H1 (cell line): ENCODE data around the gene CDK9.

ENCODE experiments used
- ATF2 ChIP-seq: IDR thresholded peaks from 2 replicates; pipeline ENCODE4 v1.6.1; 2012; ENCODE audit warnings: low read length, inconsistent platforms
- CBX8 ChIP-seq: fragments of 300-800, 300-1000 bp; sonication (generic); IDR thresholded peaks from 2 replicates; pipeline ENCODE4 v1.7.1; 2016; ENCODE audit warnings: low read depth, low read length, borderline replicate concordance
- CREB1 ChIP-seq: IDR thresholded peaks from 2 replicates; pipeline ENCODE4 v1.6.1; 2012; ENCODE audit warnings: inconsistent platforms
- EZH2 ChIP-seq: fragments of 200-600 bp; sonication (generic); IDR thresholded peaks from 2 replicates; pipeline ENCODE4 v1.7.1; 2012; ENCODE audit warnings: low read depth, mild to moderate bottlenecking, moderate library complexity, low read length, inconsistent platforms; ENCODE audit not compliant: severe bottlenecking
- KDM1A ChIP-seq: fragments of 200-600, 300-600 bp; sonication (generic); IDR thresholded peaks from 2 replicates; pipeline ENCODE4 v1.7.1; 2016; ENCODE audit warnings: mild to moderate bottlenecking, low read length, borderline replicate concordance
- POLR2A ChIP-seq, 2 experiments: IDR thresholded peaks; 1 replicate in 1 of 2; 2 replicates in 1 of 2; pipeline ENCODE4 v1.6.1; 2011; ENCODE audit warnings: low read depth in 2 of 2, low read length in 2 of 2, mild to moderate bottlenecking in 2 of 2; ENCODE audit errors: control extremely low read depth in 1 of 2
- POLR2AphosphoS5 ChIP-seq: IDR thresholded peaks from 2 replicates; pipeline ENCODE4 v1.6.1; 2011; ENCODE audit warnings: low read depth, low read length
- RBBP5 ChIP-seq: IDR thresholded peaks from 2 replicates; pipeline ENCODE4 v1.7.1; 2012; ENCODE audit warnings: low read depth, mild to moderate bottlenecking, inconsistent platforms, low read length, moderate library complexity, borderline replicate concordance
- SIN3A ChIP-seq, 2 experiments: IDR thresholded peaks in 1 of 2; conservative IDR thresholded peaks in 1 of 2; 2 replicates each; pipeline ENCODE4 v1.6.1; 2011 to 2012; ENCODE audit warnings: low read length in 2 of 2, improper control_type of control experiment in 1 of 2, low read depth in 1 of 2, mild to moderate bottlenecking in 1 of 2
- TF ChIP-seq, protein P1 (sequence below), 3 experiments: IDR thresholded peaks; 1 replicate in 2 of 3; 2 replicates in 1 of 3; pipeline versions ENCODE4 v1.5.1 to v1.6.1; 2011; ENCODE audit warnings: low read length in 3 of 3, mild to moderate bottlenecking in 3 of 3, inconsistent platforms in 2 of 3, low read depth in 1 of 3, moderate library complexity in 1 of 3; ENCODE audit not compliant: insufficient read depth in 1 of 3; ENCODE audit errors: control extremely low read depth in 1 of 3
- TF ChIP-seq, protein P2 (sequence below): IDR thresholded peaks from 2 replicates; pipeline ENCODE4 v1.6.1; 2012; ENCODE audit warnings: inconsistent platforms

DNA sequence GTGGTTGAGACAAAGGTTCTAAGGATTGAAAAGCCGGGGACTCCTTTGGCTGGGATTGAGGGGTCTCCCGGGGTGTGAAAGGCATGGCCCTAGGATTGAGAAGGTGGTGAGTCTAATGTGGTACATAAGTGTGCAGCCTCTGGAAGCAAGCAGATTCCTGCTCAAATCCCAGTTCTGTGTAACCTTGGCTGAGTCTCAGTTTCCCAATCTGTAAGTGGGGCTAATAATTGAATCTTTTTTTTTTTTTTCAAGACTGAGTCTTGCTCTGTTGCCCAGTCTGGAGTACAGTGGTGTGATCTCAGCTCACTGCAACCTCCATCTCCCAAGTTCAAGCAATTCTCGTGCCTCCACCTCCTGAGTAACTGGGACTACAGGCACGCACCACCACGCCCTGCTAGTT lies 13.2 kb upstream of the CDK9 start:
- TF ChIP-seq, protein P1, sequence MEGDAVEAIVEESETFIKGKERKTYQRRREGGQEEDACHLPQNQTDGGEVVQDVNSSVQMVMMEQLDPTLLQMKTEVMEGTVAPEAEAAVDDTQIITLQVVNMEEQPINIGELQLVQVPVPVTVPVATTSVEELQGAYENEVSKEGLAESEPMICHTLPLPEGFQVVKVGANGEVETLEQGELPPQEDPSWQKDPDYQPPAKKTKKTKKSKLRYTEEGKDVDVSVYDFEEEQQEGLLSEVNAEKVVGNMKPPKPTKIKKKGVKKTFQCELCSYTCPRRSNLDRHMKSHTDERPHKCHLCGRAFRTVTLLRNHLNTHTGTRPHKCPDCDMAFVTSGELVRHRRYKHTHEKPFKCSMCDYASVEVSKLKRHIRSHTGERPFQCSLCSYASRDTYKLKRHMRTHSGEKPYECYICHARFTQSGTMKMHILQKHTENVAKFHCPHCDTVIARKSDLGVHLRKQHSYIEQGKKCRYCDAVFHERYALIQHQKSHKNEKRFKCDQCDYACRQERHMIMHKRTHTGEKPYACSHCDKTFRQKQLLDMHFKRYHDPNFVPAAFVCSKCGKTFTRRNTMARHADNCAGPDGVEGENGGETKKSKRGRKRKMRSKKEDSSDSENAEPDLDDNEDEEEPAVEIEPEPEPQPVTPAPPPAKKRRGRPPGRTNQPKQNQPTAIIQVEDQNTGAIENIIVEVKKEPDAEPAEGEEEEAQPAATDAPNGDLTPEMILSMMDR (IDR thresholded peaks at IDR 0.05; ENCODE audit: control extremely low read depth in 1 of 3, insufficient read depth in 1 of 3, low read depth in 1 of 3, low read length in 3 of 3): no peak
- TF ChIP-seq POLR2A (IDR thresholded peaks at IDR 0.05; ENCODE audit: control extremely low read depth in 1 of 2, low read depth in 2 of 2, low read length in 2 of 2): no peak
- TF ChIP-seq CREB1: no peak
- TF ChIP-seq SIN3A (conservative IDR thresholded peaks at IDR 0.05 in 1 of 2, IDR thresholded peaks at IDR 0.05 in 1 of 2; ENCODE audit: low read depth in 1 of 2, low read length in 2 of 2): no peak
- TF ChIP-seq POLR2AphosphoS5: no peak
- no peak for TF ChIP-seq RBBP5
- TF ChIP-seq, protein P2, sequence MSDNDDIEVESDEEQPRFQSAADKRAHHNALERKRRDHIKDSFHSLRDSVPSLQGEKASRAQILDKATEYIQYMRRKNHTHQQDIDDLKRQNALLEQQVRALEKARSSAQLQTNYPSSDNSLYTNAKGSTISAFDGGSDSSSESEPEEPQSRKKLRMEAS: no peak
- no peak for TF ChIP-seq CBX8
- no peak for TF ChIP-seq EZH2
- no peak for TF ChIP-seq KDM1A
- TF ChIP-seq ATF2: no peak
